NCI-H748 treated with DMSO at 0.1 percent for 48 hours (cell line): ENCODE data around the gene HIVEP3.

Source experiments
- DNase-seq: peaks from one replicate; lab custom pipeline; 2025; lab: John Stamatoyannopoulos, UW

HIVEP3 gene

DNA sequence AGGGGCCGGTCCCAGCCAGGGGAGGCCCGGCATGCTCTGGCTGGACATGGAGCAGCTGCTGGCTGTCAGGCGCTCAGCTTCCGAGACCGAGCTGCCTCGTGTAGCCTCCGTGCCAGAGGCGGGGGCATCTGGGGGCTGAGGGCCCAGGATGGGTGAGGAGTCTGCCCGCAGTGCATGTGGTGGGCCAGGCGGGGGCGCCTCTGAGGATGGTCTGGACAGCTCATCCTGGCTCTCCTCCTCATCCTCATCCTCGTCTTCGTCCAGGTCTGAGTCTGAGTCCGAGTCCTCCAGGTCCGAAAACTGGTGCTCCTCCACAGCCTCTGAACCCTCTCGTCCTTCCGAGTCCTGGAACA is 405.4 kb downstream of the HIVEP3 start:
- DNase-seq = no peak

DNA sequence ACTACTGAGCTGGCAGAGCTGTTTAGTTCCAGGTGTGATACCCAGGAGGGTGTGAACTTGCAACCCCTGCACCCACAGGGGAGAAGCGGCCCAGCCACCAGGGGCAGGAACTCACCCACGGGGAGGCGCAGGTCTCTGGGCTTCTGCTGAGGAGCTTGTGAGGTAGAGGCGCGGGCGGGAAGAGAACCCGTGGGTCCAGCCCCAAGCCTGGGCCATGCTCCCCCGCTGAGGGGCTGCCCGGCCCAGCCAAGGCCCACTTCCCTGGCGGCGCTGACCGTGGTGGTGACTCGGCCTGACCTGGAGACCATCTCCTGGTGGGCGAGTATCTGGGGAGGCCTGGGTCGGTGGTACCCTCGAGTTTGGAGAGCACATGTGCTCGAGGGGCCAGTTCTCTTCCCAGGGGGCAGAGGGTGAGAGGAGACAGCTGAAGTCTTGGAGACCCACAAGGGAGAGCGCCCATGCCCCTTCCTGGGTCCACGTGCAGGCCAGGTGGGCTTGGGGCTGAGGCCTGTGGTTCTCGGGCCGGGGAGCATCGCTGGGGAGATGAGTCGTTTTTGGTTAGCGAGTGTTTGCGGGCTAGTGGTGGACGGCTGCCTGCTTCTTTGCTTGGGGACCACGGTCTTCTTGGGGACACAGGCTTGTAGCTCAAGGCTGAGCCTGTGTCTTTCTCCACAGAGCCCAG is 405.9 kb downstream of the HIVEP3 start:
- DNase-seq = no peak

- DNase-seq = no peak
Observed at GRCh38 chr1:41511239-41511540, 407.5 kb downstream of the HIVEP3 start.

GRCh38 chr1:41510531-41511238 is 408.0 kb downstream of the HIVEP3 start:
- DNase-seq = no peak

DNA sequence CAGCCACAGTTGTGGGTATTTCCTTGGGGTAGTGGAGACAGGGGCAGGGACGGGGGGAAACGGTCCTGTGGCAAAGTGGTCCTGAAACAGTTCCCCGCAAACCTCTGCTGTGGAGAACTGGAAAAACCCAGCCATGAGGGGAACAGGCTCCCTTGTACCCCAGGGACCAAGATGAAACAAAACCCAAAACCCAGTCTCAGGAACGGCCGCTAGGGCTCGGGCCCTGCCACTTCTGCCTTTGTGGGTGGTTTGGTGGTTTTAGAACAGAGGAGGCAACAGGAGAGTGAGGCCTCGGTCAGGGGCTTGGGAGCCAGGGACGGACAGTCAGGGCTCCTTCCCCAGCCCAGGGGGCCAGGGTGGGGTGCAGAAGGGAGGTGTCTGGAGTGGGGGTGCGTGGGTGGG is 409.5 kb downstream of the HIVEP3 start:
- no peak for DNase-seq

- DNase-seq = no peak
Observed at GRCh38 chr1:41508290-41508689, 410.4 kb downstream of the HIVEP3 start.

DNA sequence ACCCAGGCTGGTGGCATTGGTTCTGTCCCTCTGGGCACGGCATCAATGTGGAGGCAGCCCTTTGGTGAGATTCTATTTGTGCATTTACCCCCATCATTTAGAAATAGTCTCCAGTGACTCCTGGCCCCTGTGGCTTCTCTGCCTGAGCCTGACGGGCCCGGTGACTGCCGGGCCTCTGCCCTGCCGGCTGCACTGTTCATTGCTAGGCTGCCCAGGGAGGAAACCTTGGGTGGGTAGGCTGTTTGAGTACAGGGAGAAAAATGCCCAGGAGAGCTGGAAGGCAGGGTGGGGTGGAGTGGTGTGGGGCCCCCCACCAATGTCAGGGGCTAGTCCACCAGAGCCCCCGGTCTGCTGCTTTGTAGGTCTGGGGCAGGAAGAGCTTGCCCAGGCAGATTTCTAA is 410.9 kb downstream of the HIVEP3 start:
- no peak for DNase-seq

GRCh38 chr1:41507110-41507720 is 411.5 kb downstream of the HIVEP3 start:
- no peak for DNase-seq

DNA sequence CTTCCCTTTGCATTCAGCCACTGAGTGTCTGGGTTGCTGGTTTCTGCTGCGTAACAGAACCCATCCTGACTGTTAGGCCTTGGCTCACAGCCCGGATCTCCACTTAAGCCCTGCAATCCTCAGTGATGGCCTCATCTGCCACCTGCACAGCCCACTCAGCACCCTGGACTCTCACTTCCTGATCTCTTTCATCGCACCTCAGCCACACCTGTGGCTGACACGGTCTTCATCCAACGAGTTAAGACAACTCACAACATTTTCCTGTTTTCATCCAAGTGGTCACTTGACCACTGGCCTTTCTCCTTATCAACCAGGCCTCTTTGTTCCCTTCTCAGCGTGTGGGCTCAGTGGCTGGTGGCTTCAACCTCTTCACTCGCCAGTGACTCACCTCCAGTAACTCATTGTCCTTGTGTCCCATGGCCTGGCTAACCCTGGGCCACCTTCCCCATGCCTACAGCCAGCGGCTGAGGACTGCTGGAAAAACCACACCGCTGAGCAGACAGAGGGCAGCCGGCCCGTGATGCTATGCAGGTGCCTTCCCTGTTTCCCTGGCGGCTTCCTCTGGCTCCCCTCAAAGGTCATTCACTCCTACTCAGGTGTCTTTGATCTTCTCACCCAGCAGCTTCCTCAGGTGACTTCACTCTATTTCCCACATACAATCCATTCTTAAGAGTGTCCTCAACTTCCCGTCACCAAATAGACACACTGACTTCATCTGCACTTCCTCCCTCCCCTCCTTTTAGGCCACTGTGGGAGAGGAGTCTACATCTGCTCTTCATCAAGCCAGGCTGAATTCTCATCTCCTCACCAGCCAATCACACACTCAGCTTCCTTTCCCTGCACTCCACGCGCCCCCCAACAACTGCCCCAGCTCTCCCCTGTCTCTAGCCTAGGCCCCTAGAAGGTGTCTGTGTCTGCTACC is 414.3 kb downstream of the HIVEP3 start:
- DNase-seq = no peak

GRCh38 chr1:41503538-41504113 is 415.1 kb downstream of the HIVEP3 start:
- DNase-seq = no peak

GRCh38 chr1:41502912-41503311 is 415.8 kb downstream of the HIVEP3 start:
- no peak for DNase-seq

DNA sequence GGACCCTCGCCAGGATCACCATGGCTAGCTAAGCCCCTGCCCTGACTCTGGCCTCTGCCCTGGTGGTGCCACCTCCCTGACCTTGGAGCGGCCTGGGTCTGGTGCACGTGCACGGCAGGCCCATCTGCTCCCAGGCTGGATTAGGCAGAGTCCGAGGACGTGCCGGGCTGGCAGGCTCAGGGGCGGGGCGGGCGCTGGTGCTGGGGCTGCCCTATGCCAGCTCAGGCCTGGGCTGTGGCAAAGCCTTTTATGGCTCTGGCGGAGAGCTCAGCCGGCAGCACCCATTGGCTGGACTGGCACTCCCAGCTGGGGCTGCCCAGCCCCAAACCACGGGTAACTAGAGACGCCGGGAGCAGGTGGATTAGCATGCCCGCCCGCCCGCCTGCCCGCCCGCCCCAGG is 417.1 kb downstream of the HIVEP3 start:
- DNase-seq = no peak

DNA sequence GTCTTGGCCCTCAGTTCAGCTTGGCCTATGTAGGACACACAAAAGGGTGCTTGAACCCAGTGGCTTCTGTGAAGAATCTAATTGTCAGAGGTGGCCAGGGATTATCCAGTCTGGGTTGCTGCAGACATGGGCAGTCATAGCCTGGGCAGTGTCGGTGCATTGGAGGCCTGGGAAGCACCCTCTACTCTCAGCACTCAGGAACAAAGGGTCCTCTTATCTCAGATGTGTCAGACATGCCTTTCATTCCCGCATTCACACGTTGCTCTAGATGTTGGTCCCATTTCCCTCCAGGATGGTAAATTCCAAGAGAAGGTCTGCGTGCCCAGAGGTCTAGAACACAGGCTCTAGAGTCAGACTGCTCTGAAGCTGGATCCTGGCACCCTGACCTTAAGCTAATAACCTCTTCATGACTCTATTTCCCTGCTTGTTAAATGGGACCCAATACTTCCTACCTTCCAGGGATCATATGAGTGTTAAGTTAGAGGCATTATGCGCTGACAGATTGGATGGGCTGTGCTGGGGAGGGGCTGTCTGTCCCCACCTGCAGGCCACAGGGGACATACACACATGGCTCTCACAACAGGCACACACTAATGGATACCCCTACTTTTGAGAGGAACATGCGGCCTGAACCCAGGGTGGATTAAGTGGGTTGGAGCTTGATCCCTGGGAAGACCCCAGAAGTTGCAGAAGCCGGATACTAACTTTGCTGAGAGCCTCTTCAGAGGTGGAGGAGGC is 417.8 kb downstream of the HIVEP3 start:
- DNase-seq = no peak

GRCh38 chr1:41500378-41500777 is 418.3 kb downstream of the HIVEP3 start:
- DNase-seq = no peak

- no peak for DNase-seq
Observed at GRCh38 chr1:41499591-41499990, 419.1 kb downstream of the HIVEP3 start.

GRCh38 chr1:41498804-41499203 is 419.9 kb downstream of the HIVEP3 start:
- DNase-seq = no peak

DNA sequence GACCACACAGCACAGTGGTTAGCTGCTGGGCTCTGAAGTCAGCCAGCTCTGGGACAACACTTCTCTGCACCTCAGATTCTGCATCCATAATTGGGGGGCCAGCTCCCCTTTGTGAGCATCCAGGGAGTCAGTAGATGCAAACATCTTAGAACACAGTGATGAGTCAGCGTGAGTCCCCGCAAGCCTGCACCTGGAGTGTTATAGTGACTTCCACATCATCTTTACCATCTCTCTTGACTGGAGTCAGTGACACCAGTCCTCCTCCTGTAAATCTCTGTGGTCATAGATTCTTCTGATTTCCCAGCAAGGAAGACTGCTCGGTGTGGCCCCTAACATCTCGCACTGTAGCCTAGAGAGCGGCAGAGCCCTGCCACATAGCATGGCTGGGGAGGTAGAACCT is 420.3 kb downstream of the HIVEP3 start:
- DNase-seq = no peak

DNA sequence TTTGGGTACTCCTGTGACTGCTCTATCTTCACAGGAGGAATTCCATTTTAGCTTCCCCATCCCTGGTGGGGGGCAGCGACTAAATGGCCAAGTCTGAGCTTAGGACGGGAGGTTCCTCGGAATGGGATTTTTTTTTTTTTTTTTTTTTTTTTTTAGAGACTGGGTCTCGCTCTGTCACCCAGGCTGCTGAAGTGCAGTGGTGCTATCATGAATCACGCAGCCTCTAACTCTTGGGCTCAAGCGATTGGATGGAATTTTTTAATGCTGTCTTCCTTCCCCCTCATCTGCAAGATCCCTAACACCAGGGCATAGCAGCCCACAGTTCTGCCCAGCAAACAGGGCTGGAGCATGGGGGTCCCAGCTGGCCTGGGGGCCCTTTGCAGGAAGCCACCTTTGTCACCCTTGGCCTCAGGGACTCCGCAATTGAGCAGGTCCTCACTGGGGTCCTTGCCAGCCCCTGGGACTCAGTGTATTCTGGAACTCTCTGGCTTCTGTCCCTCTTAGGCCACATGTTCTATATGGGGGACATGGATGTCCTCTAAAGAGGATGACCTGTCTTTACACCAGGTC is 421.2 kb downstream of the HIVEP3 start:
- no peak for DNase-seq

- no peak for DNase-seq
Observed at GRCh38 chr1:41497056-41497440, 421.7 kb downstream of the HIVEP3 start.

- peak; percentile 82 for DNase-seq
Observed at GRCh38 chr1:41496080-41497055, 422.4 kb downstream of the HIVEP3 start.
